H1 (cell line): ENCODE measurements around the gene ZNF532. TPM values are rescaled to one million over a fixed set of nuclear protein-coding genes. Genes with fewer than 3 reads are reported as not detected.

Source experiments
- HDAC2 ChIP-seq, 2 experiments: fragments of 300-600 bp in 1 of 2; sonication (generic) in 1 of 2; IDR thresholded peaks; 2 replicates each; pipeline ENCODE4 v1.6.1; 2011 to 2012; ENCODE audit warnings: low read depth in 2 of 2, low read length in 2 of 2, mild to moderate bottlenecking in 2 of 2, moderate library complexity in 2 of 2, borderline replicate concordance in 1 of 2, inconsistent platforms in 1 of 2
- RAD21 ChIP-seq, 2 experiments: IDR thresholded peaks in 1 of 2; conservative IDR thresholded peaks in 1 of 2; 2 replicates each; pipeline ENCODE4 v1.6.1; 2011; ENCODE audit warnings: low read depth in 2 of 2, low read length in 2 of 2, improper control_type of control experiment in 1 of 2, inconsistent platforms in 1 of 2, mild to moderate bottlenecking in 1 of 2, moderate library complexity in 1 of 2
- polyA plus RNA-seq, 7 experiments: library from polyadenylated mRNA; depleted of rRNA in 3 of 7; stranded (reverse) in 5 of 7; unstranded in 2 of 7; fragments of >200 nt in 5 of 7; fragments of 200-250 nt in 2 of 7; gene quantifications; 1 replicate in 5 of 7; 2 replicates in 1 of 7; 4 replicates in 1 of 7; pipeline versions ENCODE4 v1.2.1 to v1.2.3, GENCODE V29; 2011 to 2013; ENCODE audit warnings: missing spikeins in 2 of 7, mixed read lengths in 2 of 7
- total RNA-seq: library from RNA; stranded (reverse); fragmentation: NEBNext Ultra II Directional; extraction: Animal tissue kit (Norgen Biotek cat#: 25700); gene quantifications from 2 replicates; pipeline ENCODE4 v1.2.1, GENCODE V29; 2021

ZNF532 gene
- total and polyA plus RNA-seq, 2 of the 8 experiments (the other 6 are each of a cell fraction or from before 2014, with no cell fraction given), result 143 to 240 TPM

- TF ChIP-seq RAD21 (IDR thresholded peaks at IDR 0.05 in 1 of 2, conservative IDR thresholded peaks at IDR 0.05 in 1 of 2; ENCODE audit: low read depth in 2 of 2, low read length in 2 of 2), result no peak
- TF ChIP-seq HDAC2 (IDR thresholded peaks at IDR 0.05; ENCODE audit: borderline replicate concordance in 1 of 2, low read depth in 2 of 2, low read length in 2 of 2), result no peak
- TF ChIP-seq, all 59 proteins: peak for 0
Measured at GRCh38 chr18:58887613-58887963, 22.9 kb downstream of the ZNF532 start (continued).
